A673 (cell line): ENCODE data around the gene VAT1.

Source experiments
- CTCF ChIP-seq: fragments of 300-800, 200-600 bp; sonication (generic); conservative IDR thresholded peaks from 2 replicates; pipeline ENCODE4 v1.5.1; 2017; ENCODE audit warnings: low read depth, mild to moderate bottlenecking, antibody characterized with exemption, low read length, moderate library complexity, mixed read lengths
- EZH2 ChIP-seq: fragments of 200-600 bp; sonication (generic); IDR thresholded peaks from 2 replicates; pipeline ENCODE4 v1.6.1; 2017; ENCODE audit warnings: borderline replicate concordance, low read depth, mild to moderate bottlenecking, mixed read lengths, antibody characterized with exemption, low read length; ENCODE audit not compliant: poor library complexity, severe bottlenecking

GRCh38 chr17:43006639-43007551 lies 15.3 kb downstream of the VAT1 start, which contains the start of gene IFI35:
- no peak for TF ChIP-seq CTCF
- TF ChIP-seq EZH2: no peak
